Endothelial cell of umbilical vein (primary cell): ENCODE results near the gene KMT2C.

Experiments used
- JUN ChIP-seq: IDR thresholded peaks from 2 replicates; pipeline ENCODE4 v1.6.1; 2011; ENCODE audit warnings: borderline replicate concordance, low read depth; ENCODE audit not compliant: insufficient read length, insufficient read depth
- POLR2AphosphoS5 ChIP-seq: IDR thresholded peaks from 2 replicates; pipeline ENCODE4 v1.6.1; 2012; ENCODE audit warnings: low read depth, mild to moderate bottlenecking, control low read depth, low read length, moderate library complexity; ENCODE audit not compliant: insufficient read depth
- TF ChIP-seq, protein P1 (sequence below), 2 donors: IDR thresholded peaks; 1 replicate in 1 of 2; 2 replicates in 1 of 2; pipeline ENCODE4 v1.5.1; 2011; ENCODE audit warnings: low read length in 2 of 2, mild to moderate bottlenecking in 2 of 2, moderate library complexity in 2 of 2, control low read depth in 1 of 2, inconsistent platforms in 1 of 2, low read depth in 1 of 2; ENCODE audit not compliant: insufficient read depth in 1 of 2; ENCODE audit errors: extremely low read depth in 1 of 2

DNA sequence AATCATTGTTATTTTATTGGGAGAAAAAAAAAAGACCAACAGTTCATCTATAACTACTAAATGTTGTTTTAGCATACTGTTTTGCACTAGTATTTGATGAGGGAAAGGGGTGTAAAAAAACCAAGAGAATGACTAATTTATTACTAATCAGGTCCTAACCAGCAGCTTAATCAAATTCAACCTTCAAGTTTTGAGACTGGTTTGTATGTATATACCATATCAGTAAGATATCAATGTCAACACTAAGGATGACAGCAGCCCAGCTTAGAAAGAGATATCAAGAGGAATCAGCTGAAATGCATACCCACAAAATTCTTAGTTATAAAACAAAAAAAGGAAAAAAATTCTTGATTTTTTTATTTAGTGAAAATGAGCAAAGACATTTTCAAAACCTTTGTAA lies 122.6 kb downstream of the KMT2C start:
- TF ChIP-seq POLR2AphosphoS5, result no peak
- no peak for TF ChIP-seq JUN
- TF ChIP-seq, protein P1, sequence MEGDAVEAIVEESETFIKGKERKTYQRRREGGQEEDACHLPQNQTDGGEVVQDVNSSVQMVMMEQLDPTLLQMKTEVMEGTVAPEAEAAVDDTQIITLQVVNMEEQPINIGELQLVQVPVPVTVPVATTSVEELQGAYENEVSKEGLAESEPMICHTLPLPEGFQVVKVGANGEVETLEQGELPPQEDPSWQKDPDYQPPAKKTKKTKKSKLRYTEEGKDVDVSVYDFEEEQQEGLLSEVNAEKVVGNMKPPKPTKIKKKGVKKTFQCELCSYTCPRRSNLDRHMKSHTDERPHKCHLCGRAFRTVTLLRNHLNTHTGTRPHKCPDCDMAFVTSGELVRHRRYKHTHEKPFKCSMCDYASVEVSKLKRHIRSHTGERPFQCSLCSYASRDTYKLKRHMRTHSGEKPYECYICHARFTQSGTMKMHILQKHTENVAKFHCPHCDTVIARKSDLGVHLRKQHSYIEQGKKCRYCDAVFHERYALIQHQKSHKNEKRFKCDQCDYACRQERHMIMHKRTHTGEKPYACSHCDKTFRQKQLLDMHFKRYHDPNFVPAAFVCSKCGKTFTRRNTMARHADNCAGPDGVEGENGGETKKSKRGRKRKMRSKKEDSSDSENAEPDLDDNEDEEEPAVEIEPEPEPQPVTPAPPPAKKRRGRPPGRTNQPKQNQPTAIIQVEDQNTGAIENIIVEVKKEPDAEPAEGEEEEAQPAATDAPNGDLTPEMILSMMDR (IDR thresholded peaks at IDR 0.05; ENCODE audit: extremely low read depth in 1 of 2, insufficient read depth in 1 of 2, low read depth in 1 of 2, low read length in 2 of 2), result no peak
